HepG2 (cell line): ENCODE data around the gene PRKG1. TPM values are rescaled to one million over a fixed set of nuclear protein-coding genes. Genes with fewer than 3 reads are reported as not detected.

Experiments used
- ATAC-seq: fragments of 200-7000 bp; cut with Tn5 transposase; 3 replicates; pipeline ENCODE4 v1.9.1; 2020; ENCODE audit warnings: mild to moderate bottlenecking, moderate library complexity
- BruUV-seq: library from RNA; stranded (reverse); fragments of 400-500 nt; replicated peaks from 2 replicates; lab custom pipeline; 2021; lab: Mats Ljungman, UMichigan
- CTCF ChIA-PET: fragments of 300-600 bp; formaldehyde crosslinking; extraction: SDS; loops from one replicate; lab custom pipeline; 2021; ENCODE audit warnings: low total read pairs, inconsistent platforms, low intra/inter-chr PET ratio; lab: Yijun Ruan, JAX
- POLR2A ChIA-PET: fragments of 350-600 bp; sonication (Branson Sonifier 250); formaldehyde crosslinking; loops from one replicate; lab custom pipeline; 2020; ENCODE audit warnings: antibody characterized with exemption, inconsistent platforms; lab: Yijun Ruan, JAX
- DNase-seq: peaks from one replicate; pipeline ENCODE4 v3.0.0-alpha.2; 2015; ENCODE audit warnings: low spot score
- FAIRE-seq: peaks from 3 replicates; lab custom pipeline; 2011; peaks lifted over from hg19 to GRCh38; lab: Jason Lieb, UNC
- H2AFZ ChIP-seq: one replicate; pipeline ENCODE4 v1.6.1; 2011; ENCODE audit warnings: low read length, inconsistent platforms
- H3K27ac ChIP-seq: fragments of 300-600 bp; 3 replicates; pipeline ENCODE4 v1.8.0; 2011; ENCODE audit warnings: mixed run types, mild to moderate bottlenecking, mixed read lengths, low read length, inconsistent platforms; ENCODE audit not compliant: insufficient read depth; ENCODE audit errors: extremely low read length
- H3K27me3 ChIP-seq, 2 experiments: fragments of 200-600 bp in 1 of 2; 2 replicates in 1 of 2; 3 replicates in 1 of 2; pipeline versions ENCODE4 v1.6.0 to v1.8.0; 2011; ENCODE audit warnings: low read length in 2 of 2, mild to moderate bottlenecking in 2 of 2, moderate library complexity in 2 of 2, inconsistent platforms in 1 of 2; ENCODE audit not compliant: insufficient read depth in 2 of 2, control insufficient read depth in 1 of 2
- H3K36me3 ChIP-seq, 2 experiments: fragments of 200-600 bp in 1 of 2; replicated peaks in 1 of 2; 2 replicates in 1 of 2; 3 replicates in 1 of 2; pipeline versions ENCODE4 v1.5.1 to v1.8.0; 2011; ENCODE audit warnings: low read length in 2 of 2, inconsistent platforms in 1 of 2; ENCODE audit not compliant: insufficient read depth in 2 of 2, control insufficient read depth in 1 of 2
- H3K4me1 ChIP-seq: 2 replicates; pipeline ENCODE4 v1.5.1; 2012; ENCODE audit warnings: low read length, inconsistent platforms; ENCODE audit not compliant: insufficient read depth
- H3K4me2 ChIP-seq: 2 replicates; pipeline ENCODE4 v1.6.0; 2011; ENCODE audit warnings: low read depth, low read length, inconsistent platforms
- H3K4me3 ChIP-seq, 3 experiments: fragments of 200-600 bp in 1 of 3; sonication (generic), shearing (Covaris generic) in 1 of 3; replicated peaks in 1 of 3; 2 replicates each; pipeline ENCODE4 v1.5.1; 2011 to 2016; ENCODE audit warnings: low read length in 3 of 3, inconsistent platforms in 2 of 3, low read depth in 2 of 3, mild to moderate bottlenecking in 2 of 3, control low read depth in 1 of 3, mixed read lengths in 1 of 3; ENCODE audit not compliant: insufficient read depth in 1 of 3
- H3K79me2 ChIP-seq: one replicate; pipeline ENCODE4 v1.6.1; 2011; ENCODE audit warnings: low read length, inconsistent platforms; ENCODE audit not compliant: insufficient read depth
- H3K9ac ChIP-seq: 2 replicates; pipeline ENCODE4 v1.6.0; 2011; ENCODE audit warnings: mild to moderate bottlenecking, low read depth, low read length, inconsistent platforms; ENCODE audit not compliant: insufficient read depth
- H3K9me3 ChIP-seq: 2 replicates; pipeline ENCODE4 v1.5.1; 2012; ENCODE audit warnings: mild to moderate bottlenecking, low read length
- H4K20me1 ChIP-seq: 2 replicates; pipeline ENCODE4 v1.6.0; 2011; ENCODE audit warnings: inconsistent platforms, mild to moderate bottlenecking, low read length, moderate library complexity; ENCODE audit not compliant: insufficient read depth
- CHD4 ChIP-seq: fragments of 200-600 bp; sonication (generic); IDR thresholded peaks from 2 replicates; pipeline ENCODE4 v1.7.0; 2017; ENCODE audit warnings: mild to moderate bottlenecking, low read length, borderline replicate concordance
- CREB1 ChIP-seq, 2 experiments: fragments of 450-650 bp in 1 of 2; IDR thresholded peaks; 2 replicates each; pipeline ENCODE4 v1.6.1; 2016 to 2017; ENCODE audit warnings: control low read depth in 1 of 2, mild to moderate bottlenecking in 1 of 2, missing compliant biosample characterization in 1 of 2, missing genetic modification characterization in 1 of 2
- CSRNP2 ChIP-seq: sonication (generic); formaldehyde crosslinking; conservative IDR thresholded peaks from 2 replicates; pipeline ENCODE4 v1.8.0; 2022; ENCODE audit warnings: low read depth, missing genetic modification reagents
- ELF3 ChIP-seq: IDR thresholded peaks from 2 replicates; pipeline ENCODE4 v1.6.1; 2016; ENCODE audit warnings: missing genetic modification reagents, missing compliant biosample characterization
- EP300 ChIP-seq, 3 experiments: sonication (generic) in 1 of 3; formaldehyde crosslinking in 1 of 3; IDR thresholded peaks; 2 replicates each; pipeline versions ENCODE4 v1.5.1 to v1.6.1; 2011 to 2020; ENCODE audit warnings: low read depth in 2 of 3, low read length in 2 of 3, borderline replicate concordance in 1 of 3, improper control_type of control experiment in 1 of 3, mild to moderate bottlenecking in 1 of 3, missing genetic modification reagents in 1 of 3, moderate library complexity in 1 of 3
- FOSL1 ChIP-seq: sonication (generic); formaldehyde crosslinking; IDR thresholded peaks from 2 replicates; pipeline ENCODE4 v1.9.0; 2021; ENCODE audit warnings: missing genetic modification reagents, borderline replicate concordance
- FOXA3 ChIP-seq: IDR thresholded peaks from 2 replicates; pipeline ENCODE4 v1.6.1; 2016; ENCODE audit warnings: missing genetic modification reagents, missing compliant biosample characterization
- GABPA ChIP-seq, 2 experiments: IDR thresholded peaks; 2 replicates each; pipeline ENCODE4 v1.6.1; 2011 to 2016; ENCODE audit warnings: low read depth in 2 of 2, low read length in 1 of 2, missing biosample characterization in 1 of 2, missing genetic modification characterization in 1 of 2
- HOMEZ ChIP-seq: IDR thresholded peaks from 2 replicates; pipeline ENCODE4 v1.6.1; 2016; ENCODE audit warnings: low read depth
- POGZ ChIP-seq: sonication (generic); formaldehyde crosslinking; IDR thresholded peaks from 2 replicates; pipeline ENCODE4 v1.4.0; 2020; ENCODE audit warnings: mild to moderate bottlenecking, missing genetic modification reagents
- POLR2AphosphoS5 ChIP-seq: IDR thresholded peaks from 2 replicates; pipeline ENCODE4 v1.6.1; 2012; ENCODE audit warnings: low read depth, low read length
- RARA ChIP-seq: IDR thresholded peaks from 2 replicates; pipeline ENCODE4 v1.6.1; 2016; ENCODE audit warnings: missing genetic modification reagents, missing compliant biosample characterization
- SOX5 ChIP-seq: IDR thresholded peaks from 2 replicates; pipeline ENCODE4 v1.6.1; 2016; ENCODE audit warnings: borderline replicate concordance
- SP2 ChIP-seq: sonication (generic); formaldehyde crosslinking; IDR thresholded peaks from 2 replicates; pipeline ENCODE4 v1.5.1; 2020; ENCODE audit warnings: mild to moderate bottlenecking, missing genetic modification reagents
- ZFAT ChIP-seq: sonication (generic); formaldehyde crosslinking; conservative IDR thresholded peaks from 2 replicates; pipeline ENCODE4 v1.8.1; 2023; ENCODE audit warnings: missing genetic modification reagents, inconsistent platforms
- ZNF207 ChIP-seq: fragments of 450-650 bp; IDR thresholded peaks from 2 replicates; pipeline ENCODE4 v1.6.1; 2016; ENCODE audit warnings: antibody characterized with exemption, borderline replicate concordance
- ZNF274 ChIP-seq: sonication (generic); formaldehyde crosslinking; IDR thresholded peaks from 2 replicates; pipeline ENCODE4 v1.5.1; 2020; ENCODE audit warnings: mild to moderate bottlenecking, missing genetic modification reagents
- ZNF382 ChIP-seq: sonication (generic); formaldehyde crosslinking; IDR thresholded peaks from 2 replicates; pipeline ENCODE4 v1.5.0; 2020; ENCODE audit warnings: missing genetic modification reagents, mild to moderate bottlenecking, borderline replicate concordance
- ZNF580 ChIP-seq: IDR thresholded peaks from 2 replicates; pipeline ENCODE4 v1.6.1; 2016; ENCODE audit warnings: low read depth, borderline replicate concordance
- ZNF747 ChIP-seq: sonication (generic); formaldehyde crosslinking; IDR thresholded peaks from 2 replicates; pipeline ENCODE4 v1.8.1; 2023; ENCODE audit warnings: missing genetic modification reagents, mild to moderate bottlenecking, borderline replicate concordance
- WGBS: methylation state at CpG from one replicate; pipeline ENCODE4 v1.1.6; 2017; ENCODE audit warnings: low lambda C conversion rate; 5-methylcytosine and 5-hydroxymethylcytosine counted together
- in situ Hi-C: cut with HindIII; loops from 2 replicates; pipeline ENCODE4 v1.10.0; 2017; ENCODE audit warnings: low pct_unique_long_range_greater_than_20kb; ENCODE audit not compliant: extremely low pct_ligation_motif_present
- intact Hi-C: fragments of 100-400 bp; cut with micrococcal nuclease; formaldehyde crosslinking; loops from one replicate; pipeline ENCODE4 v1.10.0; 2022; ENCODE audit not compliant: unreplicated experiment
- polyA plus RNA-seq, 8 experiments: library from polyadenylated mRNA; depleted of rRNA in 3 of 8; stranded (reverse) in 7 of 8; unstranded in 1 of 8; fragments of >200 nt; fragmentation: Illumina TruSeq in 4 of 8; extraction: Trizol in 4 of 8; gene quantifications; 2 replicates each; pipeline versions ENCODE4 v1.2.1 to v1.2.3, GENCODE V29; 2011 to 2016; ENCODE audit warnings: low read depth in 4 of 8, missing spikeins in 1 of 8, mixed read lengths in 1 of 8; ENCODE audit not compliant: insufficient read depth in 1 of 8
- total RNA-seq, 5 experiments: library from RNA; depleted of rRNA; stranded (reverse); fragments of >200 nt; fragmentation: Illumina TruSeq; extraction: Trizol; gene quantifications; 2 replicates each; pipeline ENCODE4 v1.2.3, GENCODE V29; 2016; ENCODE audit warnings: low read depth in 1 of 5
- TF ChIP-seq, protein P1 (sequence below): sonication (generic); formaldehyde crosslinking; IDR thresholded peaks from 2 replicates; pipeline ENCODE4 v1.5.1; 2020; ENCODE audit warnings: missing genetic modification reagents, mild to moderate bottlenecking, borderline replicate concordance

Gene PRKG1
- total and polyA plus RNA-seq, 2 of the 13 experiments (the other 11 are each of a cell fraction or from before 2014, with no cell fraction given), result 0.01 TPM; not detected in 1

GRCh38 chr10:52334595-52334994 lies 1260.3 kb downstream of the PRKG1 start:
- Histone ChIP-seq H3K4me1 (peaks cover 41% of the 10 kb centered on the region), H3K9ac (no peak overlapping the region), H2AFZ (no peak overlapping the region), H4K20me1 (no peaks in the 10 kb centered on the region), H3K4me3 (no peak overlapping the region), H3K36me3 (no peaks in the 10 kb centered on the region), H3K27me3 (no peaks in the 10 kb centered on the region), H3K27ac (no peak overlapping the region), H3K79me2 (no peaks in the 10 kb centered on the region), H3K9me3 (no peaks in the 10 kb centered on the region), H3K4me2 (no peak overlapping the region)
- ATAC-seq, result no peak
- no TSS peak for BruUV-seq
- intact Hi-C loops (no loop called here), in situ Hi-C loops (no loop called here)
- FAIRE-seq, result no peak
- ChIA-PET CTCF (no interaction called here), POLR2A (no interaction called here)
- WGBS, result 46% methylated on average over 1 of the region's 1 CpG
- DNase-seq, result peak; percentile 57
- no peak for TF ChIP-seq POGZ (CRISPR knock-in tag)
- TF ChIP-seq EP300 (IDR thresholded peaks at IDR 0.05; ENCODE audit: low read depth in 2 of 2, low read length in 2 of 2), result 0 out of 4 replicates have a peak, but pooled peaks of 1 of the 2 experiments have one; percentile 15
- TF ChIP-seq EP300 (CRISPR knock-in tag; IDR thresholded peaks at IDR 0.05; ENCODE audit: borderline replicate concordance), result no peak
- 0 out of 2 replicates have a peak, but pooled peaks have one; percentile 27 for TF ChIP-seq ELF3 (CRISPR knock-in tag)
- peak; percentile 11; the same call in 1 of the 2 replicates for TF ChIP-seq RARA (CRISPR knock-in tag)
- peak; percentile 36; the same call in 1 of the 2 replicates for TF ChIP-seq HOMEZ
- TF ChIP-seq FOSL1, result peak; percentile 51; the same call in 1 of the 2 replicates
- TF ChIP-seq, protein P1, sequence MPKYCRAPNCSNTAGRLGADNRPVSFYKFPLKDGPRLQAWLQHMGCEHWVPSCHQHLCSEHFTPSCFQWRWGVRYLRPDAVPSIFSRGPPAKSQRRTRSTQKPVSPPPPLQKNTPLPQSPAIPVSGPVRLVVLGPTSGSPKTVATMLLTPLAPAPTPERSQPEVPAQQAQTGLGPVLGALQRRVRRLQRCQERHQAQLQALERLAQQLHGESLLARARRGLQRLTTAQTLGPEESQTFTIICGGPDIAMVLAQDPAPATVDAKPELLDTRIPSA, result no peak
- TF ChIP-seq ZNF580 (CRISPR knock-in tag), result no peak
- TF ChIP-seq CHD4, result no peak
- TF ChIP-seq POLR2AphosphoS5, result no peak
- no peak for TF ChIP-seq CREB1 (IDR thresholded peaks at IDR 0.05)
- 0 out of 2 replicates have a peak, but pooled peaks have one; percentile 5 for TF ChIP-seq CREB1 (CRISPR knock-in tag; IDR thresholded peaks at IDR 0.05)
- TF ChIP-seq GABPA (IDR thresholded peaks at IDR 0.05; ENCODE audit: low read depth, low read length), result no peak
- TF ChIP-seq GABPA (CRISPR knock-in tag; IDR thresholded peaks at IDR 0.05; ENCODE audit: low read depth), result 0 out of 2 replicates have a peak, but pooled peaks have one; percentile 13
- no peak for TF ChIP-seq CSRNP2 (CRISPR knock-in tag)
- TF ChIP-seq ZFAT (CRISPR knock-in tag), result no peak
- no peak for TF ChIP-seq ZNF747 (CRISPR knock-in tag)
- TF ChIP-seq SP2 (CRISPR knock-in tag), result no peak
- TF ChIP-seq SOX5 (CRISPR knock-in tag), result peak; percentile 27; the same call in 1 of the 2 replicates
- 0 out of 2 replicates have a peak, but pooled peaks have one; percentile 9 for TF ChIP-seq FOXA3 (CRISPR knock-in tag)
- TF ChIP-seq ZNF274 (CRISPR knock-in tag), result no peak
- TF ChIP-seq ZNF382 (CRISPR knock-in tag), result no peak
- TF ChIP-seq ZNF207, result no peak
